Ishikawa (cell line): Measurements from ENCODE around the gene MC1R.

Source experiments
- CREB1 ChIP-seq: IDR thresholded peaks from 2 replicates; pipeline ENCODE4 v1.6.1; 2012; ENCODE audit warnings: low read depth
- EP300 ChIP-seq: IDR thresholded peaks from 2 replicates; pipeline ENCODE4 v1.6.1; 2012; ENCODE audit warnings: borderline replicate concordance
- MAX ChIP-seq: IDR thresholded peaks from 2 replicates; pipeline ENCODE4 v1.6.1; 2012
- RAD21 ChIP-seq: IDR thresholded peaks from 2 replicates; pipeline ENCODE4 v1.6.1; 2012; ENCODE audit warnings: low read depth
- TCF12 ChIP-seq: IDR thresholded peaks from 2 replicates; pipeline ENCODE4 v1.6.1; 2012; ENCODE audit warnings: low read depth
- TF ChIP-seq, protein P1 (sequence below): IDR thresholded peaks from 2 replicates; pipeline ENCODE4 v1.6.1; 2012; ENCODE audit warnings: low read depth, mild to moderate bottlenecking

GRCh38 chr16:89936981-89937380, 18.3 kb downstream of the MC1R start:
- TF ChIP-seq, protein P1, sequence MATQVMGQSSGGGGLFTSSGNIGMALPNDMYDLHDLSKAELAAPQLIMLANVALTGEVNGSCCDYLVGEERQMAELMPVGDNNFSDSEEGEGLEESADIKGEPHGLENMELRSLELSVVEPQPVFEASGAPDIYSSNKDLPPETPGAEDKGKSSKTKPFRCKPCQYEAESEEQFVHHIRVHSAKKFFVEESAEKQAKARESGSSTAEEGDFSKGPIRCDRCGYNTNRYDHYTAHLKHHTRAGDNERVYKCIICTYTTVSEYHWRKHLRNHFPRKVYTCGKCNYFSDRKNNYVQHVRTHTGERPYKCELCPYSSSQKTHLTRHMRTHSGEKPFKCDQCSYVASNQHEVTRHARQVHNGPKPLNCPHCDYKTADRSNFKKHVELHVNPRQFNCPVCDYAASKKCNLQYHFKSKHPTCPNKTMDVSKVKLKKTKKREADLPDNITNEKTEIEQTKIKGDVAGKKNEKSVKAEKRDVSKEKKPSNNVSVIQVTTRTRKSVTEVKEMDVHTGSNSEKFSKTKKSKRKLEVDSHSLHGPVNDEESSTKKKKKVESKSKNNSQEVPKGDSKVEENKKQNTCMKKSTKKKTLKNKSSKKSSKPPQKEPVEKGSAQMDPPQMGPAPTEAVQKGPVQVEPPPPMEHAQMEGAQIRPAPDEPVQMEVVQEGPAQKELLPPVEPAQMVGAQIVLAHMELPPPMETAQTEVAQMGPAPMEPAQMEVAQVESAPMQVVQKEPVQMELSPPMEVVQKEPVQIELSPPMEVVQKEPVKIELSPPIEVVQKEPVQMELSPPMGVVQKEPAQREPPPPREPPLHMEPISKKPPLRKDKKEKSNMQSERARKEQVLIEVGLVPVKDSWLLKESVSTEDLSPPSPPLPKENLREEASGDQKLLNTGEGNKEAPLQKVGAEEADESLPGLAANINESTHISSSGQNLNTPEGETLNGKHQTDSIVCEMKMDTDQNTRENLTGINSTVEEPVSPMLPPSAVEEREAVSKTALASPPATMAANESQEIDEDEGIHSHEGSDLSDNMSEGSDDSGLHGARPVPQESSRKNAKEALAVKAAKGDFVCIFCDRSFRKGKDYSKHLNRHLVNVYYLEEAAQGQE = no peak
- TF ChIP-seq CREB1 = no peak
- no peak for TF ChIP-seq RAD21
- TF ChIP-seq EP300 = no peak
- TF ChIP-seq TCF12 = no peak
- no peak for TF ChIP-seq MAX
